GM19351 (cell line): Measurements from ENCODE around the gene PPP2R5C.

Source experiments
- ATAC-seq: cut with Tn5 transposase; IDR thresholded peaks from one replicate; pipeline ENCODE4 v1.9.1; 2021; ENCODE audit warnings: mild to moderate bottlenecking, moderate library complexity; ENCODE audit not compliant: unreplicated experiment

Gene PPP2R5C

GRCh38 chr14:101859958-101860357 is 98.4 kb downstream of the PPP2R5C start:
- no peak for ATAC-seq

- ATAC-seq: no peak
Observed at GRCh38 chr14:101861464-101861863, 100.0 kb downstream of the PPP2R5C start.

- no peak for ATAC-seq
Observed at GRCh38 chr14:101862177-101862576, 100.7 kb downstream of the PPP2R5C start.

- ATAC-seq: no peak
Observed at GRCh38 chr14:101862711-101863110, 101.2 kb downstream of the PPP2R5C start.

GRCh38 chr14:101865288-101865687 is 103.8 kb downstream of the PPP2R5C start:
- ATAC-seq: no peak

- ATAC-seq: no peak
Observed at GRCh38 chr14:101867854-101868253, 106.3 kb downstream of the PPP2R5C start.

- no peak for ATAC-seq
Observed at GRCh38 chr14:101869217-101869616, 107.7 kb downstream of the PPP2R5C start.

GRCh38 chr14:101870273-101870939 is 108.9 kb downstream of the PPP2R5C start:
- no peak for ATAC-seq

- ATAC-seq: no peak
Observed at GRCh38 chr14:101872346-101872745, 110.8 kb downstream of the PPP2R5C start.

- ATAC-seq: no peak
Observed at GRCh38 chr14:101873076-101873825, 111.7 kb downstream of the PPP2R5C start.

- no peak for ATAC-seq
Observed at GRCh38 chr14:101873991-101874390, 112.5 kb downstream of the PPP2R5C start.

- no peak for ATAC-seq
Observed at GRCh38 chr14:101875041-101875726, 113.7 kb downstream of the PPP2R5C start.

GRCh38 chr14:101875727-101876554 is 114.4 kb downstream of the PPP2R5C start:
- ATAC-seq: peak; percentile 40

GRCh38 chr14:101876555-101876938 is 115.0 kb downstream of the PPP2R5C start:
- peak; percentile 90 for ATAC-seq

GRCh38 chr14:101877766-101878165 is 116.3 kb downstream of the PPP2R5C start:
- ATAC-seq: no peak

- no peak for ATAC-seq
Observed at GRCh38 chr14:101878211-101878821, 116.8 kb downstream of the PPP2R5C start.

GRCh38 chr14:101878822-101879528 is 117.5 kb downstream of the PPP2R5C start:
- ATAC-seq: no peak

- no peak for ATAC-seq
Observed at GRCh38 chr14:101879529-101880336, 118.2 kb downstream of the PPP2R5C start.

- ATAC-seq: no peak
Observed at GRCh38 chr14:101881426-101881825, 119.9 kb downstream of the PPP2R5C start.
